Ovary (tissue), 3 donors: ENCODE results near the gene CCNI2.
"Not testable (repeated sequence)": the region's sequence is repeated elsewhere in the genome, so short reads cannot be mapped to it uniquely, and the experiment has no call there.

ENCODE experiments used
- POLR2A ChIP-seq: fragments of 450-650 bp; IDR thresholded peaks from one replicate; pipeline ENCODE4 v1.6.1; 2017; ENCODE audit warnings: antibody characterized with exemption, mild to moderate bottlenecking, moderate library complexity
- TF ChIP-seq, protein P1 (sequence below), 3 donors: fragments of 450-650 bp in 2 of 3; fragments of 200-600 bp in 1 of 3; IDR thresholded peaks; one replicate each; pipeline versions ENCODE4 v1.5.1 to v1.8.0; 2016 to 2022; ENCODE audit warnings: antibody characterized with exemption in 3 of 3, mild to moderate bottlenecking in 1 of 3
- donor health status: DM: no; HTN: no; CAD: no.

DNA sequence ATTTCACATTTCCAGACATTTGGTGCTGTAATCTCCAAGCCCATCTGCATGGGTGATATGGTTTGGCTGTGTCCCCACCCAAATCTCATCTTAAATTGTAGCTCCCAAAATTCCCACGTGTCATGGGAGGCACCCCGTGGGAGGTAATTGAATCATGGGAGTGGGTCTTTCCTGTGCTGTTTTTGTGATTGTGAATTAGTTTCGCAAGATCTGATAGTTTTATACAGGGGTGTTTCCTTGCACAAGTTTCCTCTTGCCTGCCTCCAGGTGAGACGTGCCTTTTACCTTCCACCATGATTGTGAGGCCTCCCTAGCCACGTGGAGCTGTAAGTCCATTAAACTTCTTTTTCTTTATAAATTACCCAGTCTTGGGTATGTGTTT, 55.5 kb downstream of the CCNI2 start:
- TF ChIP-seq, protein P1, sequence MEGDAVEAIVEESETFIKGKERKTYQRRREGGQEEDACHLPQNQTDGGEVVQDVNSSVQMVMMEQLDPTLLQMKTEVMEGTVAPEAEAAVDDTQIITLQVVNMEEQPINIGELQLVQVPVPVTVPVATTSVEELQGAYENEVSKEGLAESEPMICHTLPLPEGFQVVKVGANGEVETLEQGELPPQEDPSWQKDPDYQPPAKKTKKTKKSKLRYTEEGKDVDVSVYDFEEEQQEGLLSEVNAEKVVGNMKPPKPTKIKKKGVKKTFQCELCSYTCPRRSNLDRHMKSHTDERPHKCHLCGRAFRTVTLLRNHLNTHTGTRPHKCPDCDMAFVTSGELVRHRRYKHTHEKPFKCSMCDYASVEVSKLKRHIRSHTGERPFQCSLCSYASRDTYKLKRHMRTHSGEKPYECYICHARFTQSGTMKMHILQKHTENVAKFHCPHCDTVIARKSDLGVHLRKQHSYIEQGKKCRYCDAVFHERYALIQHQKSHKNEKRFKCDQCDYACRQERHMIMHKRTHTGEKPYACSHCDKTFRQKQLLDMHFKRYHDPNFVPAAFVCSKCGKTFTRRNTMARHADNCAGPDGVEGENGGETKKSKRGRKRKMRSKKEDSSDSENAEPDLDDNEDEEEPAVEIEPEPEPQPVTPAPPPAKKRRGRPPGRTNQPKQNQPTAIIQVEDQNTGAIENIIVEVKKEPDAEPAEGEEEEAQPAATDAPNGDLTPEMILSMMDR (IDR thresholded peaks at IDR 0.05): not testable (repeated sequence)
- not testable (repeated sequence) for TF ChIP-seq POLR2A
